Measurements from ENCODE around the gene CPLX1. TPM values are rescaled to one million over a fixed set of nuclear protein-coding genes. Genes with fewer than 3 reads are reported as not detected.

Gene CPLX1
- total RNA-seq, 6 experiments from 2014 or later = 0.12 to 0.32 (median 0.20) TPM; not detected in 1

DNA sequence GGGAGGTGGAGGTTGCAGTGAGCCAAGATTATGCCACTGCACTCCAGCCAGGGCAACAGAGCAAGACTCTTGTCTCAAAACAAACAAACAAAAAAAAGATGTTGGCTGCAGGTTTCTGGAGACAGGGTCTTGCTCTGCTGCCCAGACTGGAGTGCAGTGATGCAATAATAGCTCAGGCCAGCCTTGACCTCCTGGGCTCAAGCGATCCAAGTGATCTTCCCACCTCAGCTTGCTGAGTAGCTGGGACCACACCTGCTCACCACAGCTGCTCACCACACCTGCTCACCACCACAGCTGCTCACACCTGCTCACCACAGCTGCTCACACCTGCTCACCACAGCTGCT lies 29.9 kb upstream of the CPLX1 start:
- Mint-ChIP-seq H3K9me3 (no peaks in the 10 kb centered on the region), H3K36me3 (ENCODE audit: low read depth) (peaks cover 41% of the 10 kb centered on the region), H3K4me3 (no peak overlapping the region), H3K27ac (no peak overlapping the region), H3K27me3 (ENCODE audit: insufficient read depth) (no peaks in the 10 kb centered on the region; the same call in 1 of the 2 replicates), H3K4me1 (ENCODE audit: low read depth) (no peaks in the 10 kb centered on the region)
- TF ChIP-seq, protein P1, sequence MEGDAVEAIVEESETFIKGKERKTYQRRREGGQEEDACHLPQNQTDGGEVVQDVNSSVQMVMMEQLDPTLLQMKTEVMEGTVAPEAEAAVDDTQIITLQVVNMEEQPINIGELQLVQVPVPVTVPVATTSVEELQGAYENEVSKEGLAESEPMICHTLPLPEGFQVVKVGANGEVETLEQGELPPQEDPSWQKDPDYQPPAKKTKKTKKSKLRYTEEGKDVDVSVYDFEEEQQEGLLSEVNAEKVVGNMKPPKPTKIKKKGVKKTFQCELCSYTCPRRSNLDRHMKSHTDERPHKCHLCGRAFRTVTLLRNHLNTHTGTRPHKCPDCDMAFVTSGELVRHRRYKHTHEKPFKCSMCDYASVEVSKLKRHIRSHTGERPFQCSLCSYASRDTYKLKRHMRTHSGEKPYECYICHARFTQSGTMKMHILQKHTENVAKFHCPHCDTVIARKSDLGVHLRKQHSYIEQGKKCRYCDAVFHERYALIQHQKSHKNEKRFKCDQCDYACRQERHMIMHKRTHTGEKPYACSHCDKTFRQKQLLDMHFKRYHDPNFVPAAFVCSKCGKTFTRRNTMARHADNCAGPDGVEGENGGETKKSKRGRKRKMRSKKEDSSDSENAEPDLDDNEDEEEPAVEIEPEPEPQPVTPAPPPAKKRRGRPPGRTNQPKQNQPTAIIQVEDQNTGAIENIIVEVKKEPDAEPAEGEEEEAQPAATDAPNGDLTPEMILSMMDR (IDR thresholded peaks at IDR 0.05) = no peak
- no peak for DNase-seq

DNA sequence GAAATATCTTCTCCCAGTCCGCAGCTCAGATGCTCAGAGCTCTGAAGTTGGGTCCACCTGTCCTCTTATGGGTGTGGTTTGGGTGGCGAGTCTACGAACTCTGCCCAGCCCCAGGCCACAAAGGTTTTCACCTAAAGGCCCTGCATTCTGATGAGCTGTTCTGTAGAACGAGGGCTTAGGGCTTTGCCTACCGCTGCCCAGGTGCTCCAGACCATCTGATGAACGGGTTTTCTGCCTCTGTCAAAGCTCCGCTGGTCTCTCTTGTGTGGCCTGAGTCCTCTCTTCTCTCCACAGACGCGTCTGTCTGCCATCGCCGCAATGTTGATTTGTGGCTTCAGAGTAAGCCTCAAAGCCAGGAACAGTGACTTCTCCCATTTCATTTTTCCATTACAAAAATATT lies 28.4 kb upstream of the CPLX1 start:
- Mint-ChIP-seq H3K27ac (no peak overlapping the region), H3K9me3 (no peaks in the 10 kb centered on the region), H3K4me3 (no peak overlapping the region), H3K27me3 (ENCODE audit: insufficient read depth) (no peaks in the 10 kb centered on the region; the same call in 1 of the 2 replicates), H3K4me1 (ENCODE audit: low read depth) (no peaks in the 10 kb centered on the region), H3K36me3 (ENCODE audit: low read depth) (peaks cover 41% of the 10 kb centered on the region)
- TF ChIP-seq, protein P1 (IDR thresholded peaks at IDR 0.05) = no peak
- no peak for DNase-seq

DNA sequence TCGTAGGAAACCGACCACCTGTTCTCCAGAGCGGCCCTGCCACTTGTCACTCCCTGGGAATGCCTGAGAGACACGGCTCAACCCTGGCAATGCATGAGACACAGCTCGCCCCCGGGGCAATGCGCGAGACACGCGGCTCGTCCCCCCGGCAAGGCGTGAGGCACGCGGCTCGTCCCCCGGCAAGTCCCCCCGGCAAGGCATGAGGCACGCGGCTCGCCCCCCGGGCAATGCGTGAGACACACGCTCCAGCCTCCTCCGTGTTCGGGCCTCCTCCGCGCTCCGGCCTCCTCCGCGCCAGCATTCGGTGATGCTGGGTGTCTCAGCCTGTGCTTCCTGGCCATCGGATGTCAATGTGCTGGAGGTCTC lies 27.5 kb upstream of the CPLX1 start:
- Mint-ChIP-seq H3K36me3 (ENCODE audit: low read depth) (peaks cover 44% of the 10 kb centered on the region), H3K4me3 (no peak overlapping the region), H3K27me3 (ENCODE audit: insufficient read depth) (no peaks in the 10 kb centered on the region; the same call in 1 of the 2 replicates), H3K27ac (no peak overlapping the region), H3K9me3 (no peaks in the 10 kb centered on the region), H3K4me1 (ENCODE audit: low read depth) (no peaks in the 10 kb centered on the region)
- TF ChIP-seq, protein P1 (IDR thresholded peaks at IDR 0.05) = no peak
- no peak for DNase-seq

DNA sequence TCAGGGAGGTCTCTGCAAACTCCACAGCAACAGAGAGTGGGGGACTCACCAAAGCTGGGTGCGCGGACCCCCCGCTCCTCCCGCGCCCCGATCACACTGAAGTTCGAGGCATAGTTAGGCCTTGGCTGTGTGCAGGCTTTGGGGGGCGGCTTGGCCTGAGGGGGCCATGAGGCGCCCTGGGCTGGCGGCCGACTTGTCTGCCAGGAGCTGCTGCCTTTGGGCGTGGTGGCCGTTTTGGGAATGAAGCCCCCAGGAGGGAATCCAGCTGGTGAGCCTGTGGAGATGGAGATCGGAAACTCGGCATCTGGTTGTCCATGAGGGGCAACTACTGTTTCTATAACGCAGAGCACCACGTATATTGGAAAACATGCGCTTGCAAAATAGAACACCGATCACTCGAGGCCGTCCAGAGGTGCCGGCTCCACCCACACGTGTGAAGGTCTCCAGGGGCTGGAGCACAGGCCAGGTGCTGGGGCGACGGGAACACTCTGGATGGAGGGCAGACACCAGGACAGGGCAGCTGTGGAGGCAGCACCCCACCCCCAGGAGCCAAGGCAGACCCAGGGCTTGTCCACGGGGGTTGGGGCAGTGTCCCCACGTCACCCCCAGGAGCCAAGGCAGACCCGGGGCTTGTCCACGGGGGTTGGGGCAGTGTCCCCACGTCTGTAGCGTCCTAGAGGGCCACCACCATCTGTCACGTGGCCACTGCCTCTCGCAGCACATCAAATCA lies 25.9 kb upstream of the CPLX1 start:
- no peak overlapping the region for H3K4me3 Mint-ChIP-seq
- H3K27me3 Mint-ChIP-seq (ENCODE audit: insufficient read depth) = no peaks in the 10 kb centered on the region; the same call in 1 of the 2 replicates
- H3K27ac Mint-ChIP-seq = no peak overlapping the region
- H3K4me1 Mint-ChIP-seq (ENCODE audit: low read depth) = no peaks in the 10 kb centered on the region
- TF ChIP-seq, protein P1 (IDR thresholded peaks at IDR 0.05) = no peak
- H3K9me3 Mint-ChIP-seq = no peaks in the 10 kb centered on the region
- DNase-seq = no peak
- H3K36me3 Mint-ChIP-seq (ENCODE audit: low read depth) = peaks cover 42% of the 10 kb centered on the region

DNA sequence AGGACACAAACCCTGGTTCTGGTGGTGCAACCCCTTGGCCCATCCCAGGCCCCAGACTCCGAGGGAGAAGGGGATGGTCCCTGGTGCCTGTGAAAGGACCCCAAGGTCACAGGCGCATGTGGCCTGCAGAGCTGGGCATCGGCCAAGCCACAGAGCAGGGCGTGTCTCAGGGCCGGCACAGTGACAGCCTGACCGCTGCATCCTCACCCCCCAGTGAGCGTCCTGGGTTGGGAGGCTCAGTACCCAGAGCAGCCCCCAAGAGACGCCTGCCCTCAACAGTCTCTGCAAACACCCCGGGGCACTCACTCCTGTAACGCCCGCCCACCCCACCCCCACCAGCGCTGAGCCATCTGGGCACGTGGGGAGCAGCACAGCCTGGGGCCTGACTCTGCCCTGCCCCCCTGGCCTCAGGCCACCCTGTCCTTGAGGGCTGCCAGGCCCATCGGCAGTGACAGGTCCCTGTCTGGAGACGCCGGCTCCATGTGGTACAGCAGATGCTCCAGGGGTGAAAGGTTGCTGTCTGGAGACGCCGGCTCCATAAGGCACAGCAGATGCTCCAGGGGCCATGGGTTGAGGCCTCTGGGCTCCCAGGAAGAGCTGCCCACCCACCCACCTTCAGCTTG lies 24.5 kb upstream of the CPLX1 start:
- H3K27me3 Mint-ChIP-seq (ENCODE audit: insufficient read depth) = no peaks in the 10 kb centered on the region; the same call in 1 of the 2 replicates
- TF ChIP-seq, protein P1 (IDR thresholded peaks at IDR 0.05) = no peak
- H3K36me3 Mint-ChIP-seq (ENCODE audit: low read depth) = peaks cover 40% of the 10 kb centered on the region
- no peak overlapping the region for H3K27ac Mint-ChIP-seq
- H3K9me3 Mint-ChIP-seq = no peaks in the 10 kb centered on the region
- H3K4me3 Mint-ChIP-seq = no peak overlapping the region
- H3K4me1 Mint-ChIP-seq (ENCODE audit: low read depth) = peaks cover 10% of the 10 kb centered on the region
- no peak for DNase-seq

Data from HFFc6 (cell line).